DOHH2 (cell line): ENCODE measurements around the gene NCBP3.

Experiments
- H3F3A ChIP-seq: fragments of 200-600 bp; sonication (generic), shearing (Covaris generic); 2 replicates; pipeline ENCODE4 v1.6.0; 2016; ENCODE audit warnings: antibody characterized with exemption, mild to moderate bottlenecking; ENCODE audit not compliant: control insufficient read depth, insufficient read depth
- H3K27ac ChIP-seq: fragments of 200-600 bp; sonication (generic); 2 replicates; pipeline ENCODE4 v1.5.1; 2014; ENCODE audit warnings: low read depth, mild to moderate bottlenecking, low read length, moderate library complexity
- H3K27me3 ChIP-seq: fragments of 200-600 bp; sonication (generic); 2 replicates; pipeline ENCODE4 v1.6.1; 2014; ENCODE audit warnings: mild to moderate bottlenecking, low read length, mixed read lengths; ENCODE audit not compliant: control insufficient read depth
- H3K36me3 ChIP-seq: fragments of 200-600 bp; sonication (generic); 2 replicates; pipeline ENCODE4 v1.6.1; 2014; ENCODE audit warnings: mild to moderate bottlenecking, low read length, moderate library complexity, mixed read lengths; ENCODE audit not compliant: control insufficient read depth
- H3K4me1 ChIP-seq: fragments of 200-600 bp; sonication (generic); 2 replicates; pipeline ENCODE4 v1.6.1; 2014; ENCODE audit warnings: mild to moderate bottlenecking, low read length, mixed read lengths; ENCODE audit not compliant: control insufficient read depth
- H3K4me2 ChIP-seq: fragments of 200-600 bp; sonication (generic); 2 replicates; pipeline ENCODE4 v1.6.0; 2014; ENCODE audit warnings: mild to moderate bottlenecking, low read length, moderate library complexity
- H3K4me3 ChIP-seq: fragments of 200-600 bp; sonication (generic); 2 replicates; pipeline ENCODE4 v1.5.1; 2014; ENCODE audit warnings: mild to moderate bottlenecking, low read length, mixed read lengths
- H3K79me2 ChIP-seq: fragments of 200-600 bp; sonication (generic); 2 replicates; pipeline ENCODE4 v1.6.1; 2014; ENCODE audit warnings: mild to moderate bottlenecking, low read length, mixed read lengths; ENCODE audit not compliant: control insufficient read depth
- H3K9me2 ChIP-seq: fragments of 200-600 bp; sonication (generic); replicated peaks from 2 replicates; pipeline ENCODE4 v1.6.1; 2014; ENCODE audit warnings: mild to moderate bottlenecking, low read length, mixed read lengths; ENCODE audit not compliant: control insufficient read depth
- H3K9me3 ChIP-seq: fragments of 200-600 bp; sonication (generic); 2 replicates; pipeline ENCODE4 v1.6.1; 2014; ENCODE audit warnings: antibody characterized with exemption, low read length, mixed read lengths; ENCODE audit not compliant: control insufficient read depth, insufficient read depth
- H4K20me1 ChIP-seq: fragments of 200-600 bp; sonication (generic); 2 replicates; pipeline ENCODE4 v1.6.0; 2014; ENCODE audit warnings: low read depth, mild to moderate bottlenecking, antibody characterized with exemption, low read length, moderate library complexity; ENCODE audit not compliant: control insufficient read depth, insufficient read depth
- EZH2phosphoT487 ChIP-seq: fragments of 200-600 bp; sonication (generic); IDR thresholded peaks from 2 replicates; pipeline ENCODE4 v1.6.1; 2017; ENCODE audit warnings: borderline replicate concordance, mild to moderate bottlenecking, antibody characterized with exemption, low read length, moderate library complexity, mixed read lengths
- TF ChIP-seq, protein P1 (sequence below): fragments of 200-600 bp; sonication (generic); IDR thresholded peaks from one replicate; pipeline ENCODE4 v1.5.1; 2014; ENCODE audit warnings: antibody characterized with exemption, mild to moderate bottlenecking, low read depth, low read length; ENCODE audit not compliant: poor library complexity, severe bottlenecking

NCBP3 gene

DNA sequence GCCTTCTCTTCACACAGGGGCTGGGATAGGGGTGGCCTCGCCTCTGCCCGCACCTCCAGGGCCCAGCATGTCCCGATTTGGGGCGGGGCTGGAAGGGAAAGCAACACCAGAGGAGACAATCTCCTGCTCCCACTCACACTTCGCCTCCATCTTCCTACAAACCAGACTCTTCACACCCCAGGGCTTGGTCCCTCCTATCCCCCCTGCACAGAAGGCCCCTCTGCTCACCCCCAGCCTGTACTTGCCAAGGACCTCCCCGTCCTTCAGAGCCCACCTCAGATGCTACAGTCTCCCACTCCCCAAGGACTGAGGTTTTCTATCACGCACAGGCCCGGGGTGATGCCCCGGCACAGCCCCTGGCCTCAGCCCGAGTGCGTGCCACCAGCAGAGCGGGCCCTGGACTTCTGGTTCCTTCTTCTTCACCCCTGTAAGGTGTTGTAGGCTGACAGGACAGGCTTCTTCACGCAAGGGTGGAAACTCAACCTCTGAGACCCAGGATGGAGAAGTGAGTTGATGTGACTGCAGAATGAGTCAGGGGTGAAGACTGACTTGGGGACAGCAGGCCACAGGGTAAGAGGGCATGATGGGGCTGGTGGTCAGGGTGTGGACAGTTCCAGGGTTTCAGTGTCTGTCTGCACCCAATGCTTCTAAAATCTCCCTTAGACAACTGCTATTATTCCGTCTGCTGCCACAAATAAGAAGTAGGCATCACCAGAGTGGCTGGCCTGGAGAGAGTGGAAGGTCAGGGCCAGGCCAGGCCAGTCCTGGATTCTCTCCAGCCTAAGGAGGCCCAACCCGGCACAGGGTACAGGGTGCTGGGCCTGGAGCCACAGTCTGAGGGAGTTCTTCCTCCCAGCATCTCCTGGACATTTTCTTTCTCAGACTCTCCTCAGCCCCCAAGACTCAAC lies 47.5 kb downstream of the NCBP3 start:
- Histone ChIP-seq H3K9me3 (no peaks in the 10 kb centered on the region), H4K20me1 (no peaks in the 10 kb centered on the region), H3K9me2 (no peaks in the 10 kb centered on the region), H3K27me3 (no peaks in the 10 kb centered on the region), H3K36me3 (peaks cover 3% of the 10 kb centered on the region; the same call in 1 of the 2 replicates), H3K4me2 (peak overlapping the region; percentile 44), H3K4me3 (peak overlapping the region; percentile 1; the same call in 1 of the 2 replicates), H3K4me1 (peaks cover 72% of the 10 kb centered on the region), H3K27ac (peak overlapping the region; percentile 56), H3F3A (peaks cover 20% of the 10 kb centered on the region), H3K79me2 (no peaks in the 10 kb centered on the region)
- TF ChIP-seq EZH2phosphoT487, result no peak
- TF ChIP-seq, protein P1, sequence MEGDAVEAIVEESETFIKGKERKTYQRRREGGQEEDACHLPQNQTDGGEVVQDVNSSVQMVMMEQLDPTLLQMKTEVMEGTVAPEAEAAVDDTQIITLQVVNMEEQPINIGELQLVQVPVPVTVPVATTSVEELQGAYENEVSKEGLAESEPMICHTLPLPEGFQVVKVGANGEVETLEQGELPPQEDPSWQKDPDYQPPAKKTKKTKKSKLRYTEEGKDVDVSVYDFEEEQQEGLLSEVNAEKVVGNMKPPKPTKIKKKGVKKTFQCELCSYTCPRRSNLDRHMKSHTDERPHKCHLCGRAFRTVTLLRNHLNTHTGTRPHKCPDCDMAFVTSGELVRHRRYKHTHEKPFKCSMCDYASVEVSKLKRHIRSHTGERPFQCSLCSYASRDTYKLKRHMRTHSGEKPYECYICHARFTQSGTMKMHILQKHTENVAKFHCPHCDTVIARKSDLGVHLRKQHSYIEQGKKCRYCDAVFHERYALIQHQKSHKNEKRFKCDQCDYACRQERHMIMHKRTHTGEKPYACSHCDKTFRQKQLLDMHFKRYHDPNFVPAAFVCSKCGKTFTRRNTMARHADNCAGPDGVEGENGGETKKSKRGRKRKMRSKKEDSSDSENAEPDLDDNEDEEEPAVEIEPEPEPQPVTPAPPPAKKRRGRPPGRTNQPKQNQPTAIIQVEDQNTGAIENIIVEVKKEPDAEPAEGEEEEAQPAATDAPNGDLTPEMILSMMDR, result no peak

DNA sequence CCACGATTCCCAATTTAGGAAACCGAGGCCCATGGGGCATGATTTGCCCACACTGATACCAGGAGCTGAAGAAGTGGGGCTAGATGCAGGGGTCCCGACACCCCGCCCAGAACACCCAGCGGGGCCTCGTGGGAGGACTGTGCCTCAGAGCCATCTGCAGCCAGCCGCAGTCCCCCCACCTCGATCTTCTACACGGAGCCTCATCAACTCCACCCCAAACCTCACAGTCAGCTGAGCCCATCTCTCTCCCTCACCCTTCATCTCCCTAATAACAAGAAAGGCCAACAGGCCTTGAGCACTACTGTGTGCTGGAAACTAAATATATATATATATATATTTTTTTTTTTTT lies 49.2 kb downstream of the NCBP3 start:
- TF ChIP-seq, protein P1, result no peak
- TF ChIP-seq EZH2phosphoT487, result no peak
- no peaks in the 10 kb centered on the region for H3K9me2 ChIP-seq
- H3K9me3 ChIP-seq, result no peaks in the 10 kb centered on the region
- H3K4me2 ChIP-seq, result peak overlapping the region; percentile 59
- H3K36me3 ChIP-seq, result no peaks in the 10 kb centered on the region
- H4K20me1 ChIP-seq, result no peaks in the 10 kb centered on the region
- no peak overlapping the region for H3K4me3 ChIP-seq
- no peaks in the 10 kb centered on the region for H3K27me3 ChIP-seq
- H3K4me1 ChIP-seq, result peaks cover 60% of the 10 kb centered on the region
- peaks cover 6% of the 10 kb centered on the region; the same call in 1 of the 2 replicates for H3F3A ChIP-seq
- H3K79me2 ChIP-seq, result no peaks in the 10 kb centered on the region
- H3K27ac ChIP-seq, result peak overlapping the region; percentile 43

DNA sequence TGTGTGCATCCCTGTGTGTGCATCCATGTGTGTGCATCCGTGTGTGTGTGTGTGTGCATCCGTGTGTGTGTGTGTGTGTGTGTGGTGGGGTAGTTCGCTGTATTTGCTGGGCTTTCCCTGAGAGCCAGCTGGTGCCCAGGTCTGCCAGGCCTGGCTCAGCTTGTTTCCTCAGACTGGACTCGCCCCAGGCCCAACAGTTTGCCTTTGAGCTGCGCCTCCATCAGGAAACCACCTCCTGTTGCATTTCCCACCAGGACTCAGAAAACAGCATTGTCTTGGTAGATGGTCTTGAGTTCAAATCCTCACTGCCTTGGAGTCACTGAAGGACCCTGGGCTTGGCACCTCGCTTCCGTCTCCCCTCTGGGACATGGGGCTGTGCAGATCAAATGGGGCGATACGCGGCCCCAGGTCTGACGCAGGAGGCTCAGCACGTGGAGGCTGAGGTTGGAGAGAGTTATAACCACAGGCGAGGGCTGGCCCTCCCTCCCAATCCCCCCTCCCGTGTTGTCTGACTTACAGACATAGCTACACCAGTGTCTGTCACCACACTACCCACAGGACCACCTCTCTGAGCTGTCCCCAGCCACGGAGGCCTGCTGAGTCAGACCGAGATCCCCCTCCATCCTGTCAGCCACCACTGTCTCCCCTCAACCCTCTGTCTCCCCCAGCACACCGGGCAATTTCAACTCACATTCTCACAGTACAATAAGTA lies 49.8 kb downstream of the NCBP3 start:
- Histone ChIP-seq H3K79me2 (no peaks in the 10 kb centered on the region), H3K4me2 (peak overlapping the region; percentile 59), H4K20me1 (no peaks in the 10 kb centered on the region), H3K27ac (peak overlapping the region; percentile 43), H3K36me3 (no peaks in the 10 kb centered on the region), H3F3A (peaks cover 6% of the 10 kb centered on the region; the same call in 1 of the 2 replicates), H3K9me2 (no peaks in the 10 kb centered on the region), H3K9me3 (no peaks in the 10 kb centered on the region), H3K4me3 (no peak overlapping the region), H3K4me1 (peaks cover 63% of the 10 kb centered on the region), H3K27me3 (no peaks in the 10 kb centered on the region)
- TF ChIP-seq EZH2phosphoT487, result no peak
- TF ChIP-seq, protein P1, result no peak
